NOMO-1 (cell line): Measurements from ENCODE around the gene PTS.

ENCODE experiments used
- DNase-seq, 2 experiments: peaks; one replicate each; lab custom pipeline; 2025; ENCODE audit not compliant: unreplicated experiment in 2 of 2; lab: John Stamatoyannopoulos, UW

The PTS gene

DNA sequence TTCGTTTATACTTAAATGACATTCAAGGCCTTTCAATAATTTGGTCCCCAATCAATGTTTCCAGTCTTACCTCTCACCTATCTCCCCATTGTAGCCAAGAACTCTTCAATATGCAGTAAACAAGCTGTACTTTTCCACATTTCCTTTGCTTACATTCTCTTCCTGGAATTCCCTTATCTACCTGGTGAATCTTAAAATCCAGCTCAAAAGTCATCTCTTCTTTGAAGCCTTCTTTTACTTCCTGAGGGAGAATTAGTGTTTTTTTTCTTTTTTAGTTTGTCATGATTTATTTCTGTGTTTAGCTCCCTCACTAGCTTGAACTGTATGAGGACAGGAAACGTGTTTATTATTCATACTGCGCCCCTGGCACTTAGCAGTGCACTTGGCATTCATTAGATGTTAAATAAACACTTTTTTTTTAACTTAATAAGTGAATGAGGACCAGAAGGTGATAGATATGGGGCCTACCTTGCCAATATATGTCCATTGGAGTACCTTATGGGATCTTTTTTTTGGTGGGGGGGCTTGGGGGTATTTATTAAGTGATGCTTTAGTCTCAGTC, 4.9 kb upstream of the PTS start:
- no peak for DNase-seq

GRCh38 chr11:112222303-112222702, 3.9 kb upstream of the PTS start:
- DNase-seq: peak; percentile 26 to 51

GRCh38 chr11:112223121-112223520, 3.1 kb upstream of the PTS start:
- no peak for DNase-seq

- DNase-seq: no peak
Observed at GRCh38 chr11:112223754-112224532, 2.3 kb upstream of the PTS start.

DNA sequence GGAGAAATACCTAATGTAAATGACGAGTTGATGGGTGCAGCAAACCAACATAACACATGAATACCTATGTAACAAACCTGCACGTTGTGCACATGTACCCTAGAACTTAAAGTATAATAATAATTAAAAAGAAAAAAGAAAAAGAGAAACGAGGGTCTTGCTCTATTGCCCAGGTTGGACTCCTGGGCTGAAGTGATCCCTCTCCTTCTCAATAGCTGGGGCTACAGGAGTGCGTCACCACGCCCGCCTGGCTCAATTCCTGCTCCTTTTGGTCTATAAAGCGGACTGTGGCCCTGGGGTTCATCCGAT, 521 bp upstream of the PTS start:
- DNase-seq: no peak

DNA sequence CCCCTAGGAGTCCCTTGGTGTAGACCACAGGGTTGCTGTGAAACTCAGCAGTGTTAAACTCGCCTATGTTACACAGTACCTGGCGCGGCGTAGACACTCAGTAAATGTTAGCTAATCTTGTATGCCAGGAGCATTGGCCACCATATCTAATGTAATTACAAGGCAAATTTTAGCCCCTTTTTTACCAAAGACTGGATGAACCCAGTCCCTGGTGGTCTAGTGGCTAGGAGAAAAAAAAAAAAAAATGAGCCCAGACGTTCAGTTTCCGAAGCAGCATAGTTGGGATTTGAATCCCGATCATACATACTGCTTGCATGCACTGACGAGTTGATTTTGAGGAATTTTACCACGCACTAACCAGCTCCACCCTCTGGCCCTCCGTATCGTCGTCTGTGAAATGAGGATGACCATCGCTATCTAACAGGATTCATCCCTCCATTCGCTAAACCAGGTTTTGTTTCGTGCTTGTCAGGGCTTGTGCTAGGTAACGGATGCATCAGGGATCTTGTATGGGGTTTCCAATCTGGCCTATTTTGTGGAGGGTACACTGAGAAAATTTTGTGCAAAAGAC, 688 bp downstream of the PTS start:
- no peak for DNase-seq

DNA sequence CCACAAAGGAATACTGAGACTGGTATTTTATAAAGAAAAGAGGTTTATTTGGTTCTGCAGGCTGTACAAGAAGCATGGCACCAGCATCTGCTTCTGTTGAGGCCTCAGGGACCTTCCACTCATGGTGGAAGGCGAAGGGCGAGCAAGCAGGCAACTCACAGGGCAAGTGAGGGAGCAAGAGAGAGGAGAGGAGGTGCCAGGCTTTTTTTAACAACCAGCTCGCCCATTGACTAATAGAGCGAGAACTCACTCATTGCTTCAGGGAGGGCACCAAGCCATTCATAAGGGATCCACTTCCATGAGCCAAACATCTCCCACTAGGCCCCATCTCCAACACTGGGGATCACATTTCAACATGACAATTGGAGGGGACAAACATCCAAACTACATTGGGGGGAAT, 1.2 kb downstream of the PTS start:
- DNase-seq: no peak

GRCh38 chr11:112228706-112229105, 2.5 kb downstream of the PTS start:
- no peak for DNase-seq

GRCh38 chr11:112229159-112229558, 2.9 kb downstream of the PTS start:
- no peak for DNase-seq

DNA sequence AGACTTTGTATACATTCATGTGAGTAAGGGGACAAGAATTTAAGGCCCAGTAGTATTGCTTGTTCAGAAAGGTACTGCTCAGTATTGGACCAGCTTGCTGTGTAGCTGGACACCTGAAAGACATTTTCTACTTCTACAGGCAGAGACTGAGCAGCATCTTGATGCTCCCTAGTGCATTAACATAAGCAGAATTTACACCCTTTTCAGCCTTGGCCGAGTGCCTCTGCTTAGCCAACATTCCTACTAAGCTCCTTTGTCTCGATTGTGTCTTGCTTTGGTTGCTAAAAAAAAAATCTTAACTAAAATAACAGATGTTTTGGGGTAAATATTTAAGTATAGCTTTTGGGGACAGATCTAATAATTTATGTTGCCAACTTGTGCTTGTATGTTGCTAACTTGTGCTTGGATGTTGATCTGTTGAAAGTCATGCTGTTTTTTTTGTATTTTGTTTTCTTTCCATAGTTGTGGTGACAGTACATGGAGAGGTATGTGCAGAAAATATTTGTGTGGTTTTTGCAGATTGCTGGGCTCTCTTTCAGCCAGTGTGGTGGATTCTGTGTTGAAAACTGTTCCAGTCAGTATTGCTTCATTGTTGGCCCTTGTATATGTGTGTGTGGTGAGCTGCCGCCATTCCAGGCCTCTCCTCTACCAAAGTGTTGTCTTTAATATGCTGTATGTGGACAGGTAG, 3.7 kb downstream of the PTS start:
- no peak for DNase-seq

DNA sequence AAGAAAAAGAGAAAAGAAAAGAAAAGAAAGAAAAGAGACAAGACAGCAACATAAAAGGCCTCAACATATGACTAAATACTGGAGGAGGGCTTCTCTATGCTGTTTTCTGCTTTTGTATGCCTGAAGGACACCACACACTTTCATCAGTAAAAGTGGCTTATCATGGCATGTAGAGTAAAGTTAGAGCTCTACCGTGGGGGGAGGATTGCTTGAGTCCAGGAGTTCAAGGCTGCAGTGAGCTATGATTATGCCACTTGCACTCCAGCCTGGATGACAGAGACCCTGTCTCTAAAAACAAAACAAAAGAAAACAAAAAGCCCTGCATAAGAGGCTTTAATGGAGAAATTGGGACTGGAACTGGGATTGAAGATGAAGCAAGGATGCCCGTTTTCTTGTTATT, 5.7 kb downstream of the PTS start:
- no peak for DNase-seq

GRCh38 chr11:112235750-112236390, 9.6 kb downstream of the PTS start:
- DNase-seq: no peak

- DNase-seq: no peak
Observed at GRCh38 chr11:112237451-112237850, 11.2 kb downstream of the PTS start.

DNA sequence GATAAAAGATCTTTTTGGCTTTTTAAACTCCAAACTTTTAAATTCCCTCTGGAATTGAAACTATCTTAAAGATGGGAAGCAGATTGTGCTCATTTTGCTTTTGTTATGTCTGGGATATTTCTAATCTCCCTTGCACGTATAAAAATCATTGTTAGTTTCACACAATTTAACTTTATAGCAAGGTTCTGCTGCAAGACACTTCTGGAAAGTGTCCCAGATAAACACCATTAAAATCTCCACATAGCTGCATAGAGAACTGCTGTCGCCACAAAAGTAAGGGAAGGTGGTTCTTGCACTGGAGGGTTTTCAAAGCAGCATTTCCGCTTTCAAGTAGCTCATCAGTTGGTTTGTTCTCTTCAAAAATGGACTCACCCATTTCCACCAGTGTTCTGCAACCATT, 11.8 kb downstream of the PTS start:
- no peak for DNase-seq

DNA sequence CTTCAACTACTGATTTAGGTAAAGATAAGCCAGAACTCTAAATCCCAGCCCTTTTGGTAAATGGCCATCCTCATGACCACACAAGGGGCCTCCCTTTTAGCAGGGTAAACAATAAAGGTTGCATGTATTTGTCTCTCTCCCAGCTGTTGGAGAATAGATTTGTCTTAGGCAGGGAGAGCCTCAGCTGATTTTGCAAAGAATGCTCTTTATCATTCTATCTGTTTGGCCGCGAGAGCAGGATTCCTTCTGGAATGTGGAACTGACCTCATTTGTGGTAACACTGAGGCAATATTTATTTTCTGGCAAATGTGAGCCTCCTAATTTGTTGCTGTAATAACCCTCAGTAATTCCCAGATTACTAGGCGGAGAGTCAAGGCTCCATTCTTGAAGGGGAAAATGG, 15.3 kb downstream of the PTS start:
- DNase-seq: no peak

GRCh38 chr11:112247201-112247600, 21.0 kb downstream of the PTS start:
- no peak for DNase-seq

- DNase-seq: no peak
Observed at GRCh38 chr11:112248201-112248600, 22.0 kb downstream of the PTS start.

DNA sequence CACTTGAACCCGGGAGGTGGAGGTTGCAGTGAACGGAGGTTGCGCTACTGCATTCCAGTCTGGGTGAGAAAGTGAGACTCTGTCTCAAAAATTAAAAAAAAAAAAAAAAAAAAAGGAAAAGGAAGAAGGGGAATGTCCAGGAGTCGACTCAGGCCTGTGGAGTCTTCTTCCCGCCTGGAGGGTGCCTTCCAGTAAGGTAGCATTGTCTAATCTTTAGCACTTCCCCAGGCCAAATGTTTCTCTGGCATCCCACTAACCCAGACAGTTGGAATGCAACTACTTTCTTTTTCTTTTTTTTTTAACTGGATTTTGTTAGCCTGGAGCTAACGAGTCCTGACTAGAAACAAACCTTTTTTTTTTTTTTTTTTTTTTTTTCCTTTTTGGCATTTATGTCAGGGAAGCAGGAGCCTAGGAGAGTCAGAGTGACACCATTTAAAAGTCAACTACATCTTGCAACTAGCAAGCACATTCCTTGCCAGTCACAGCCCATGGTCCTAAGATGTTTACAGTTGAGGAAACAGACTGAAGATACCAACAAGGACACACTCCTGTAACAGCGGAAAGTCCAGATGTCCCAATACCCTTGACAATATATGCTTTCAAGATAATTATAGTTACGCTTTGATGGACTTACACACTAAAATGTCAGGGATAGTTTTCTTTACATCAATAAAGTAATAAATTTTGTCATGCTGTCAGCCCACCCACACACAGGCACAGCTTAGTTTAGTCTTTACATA, 23.8 kb downstream of the PTS start:
- no peak for DNase-seq

- DNase-seq: no peak
Observed at GRCh38 chr11:112253605-112254242, 27.5 kb downstream of the PTS start.

GRCh38 chr11:112255067-112255720, 29.0 kb downstream of the PTS start:
- no peak for DNase-seq
